ENCODE results near the gene AKAP13.
"Not testable (repeated sequence)": the region's sequence is repeated elsewhere in the genome, so short reads cannot be mapped to it uniquely, and the experiment has no call there.

AKAP13 gene

DNA sequence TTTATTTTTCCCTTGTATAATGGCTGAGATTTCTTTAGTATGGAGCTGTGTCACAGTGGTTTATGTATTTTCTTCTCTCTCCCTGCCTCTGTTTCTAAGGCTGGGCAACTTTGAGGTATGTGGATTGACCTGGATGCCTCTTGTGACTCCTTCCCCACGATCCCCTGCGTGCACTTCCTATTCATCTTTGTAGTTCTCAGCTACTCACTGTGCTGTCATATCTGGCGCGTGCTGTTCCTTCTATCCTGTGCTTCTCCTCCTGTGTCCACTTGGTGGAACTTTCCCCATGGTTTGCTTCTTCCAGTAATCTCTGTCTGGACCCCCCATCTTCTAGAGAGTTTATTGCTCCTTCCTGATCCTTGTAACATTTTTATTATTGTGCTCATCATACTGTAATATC is 97.3 kb downstream of the AKAP13 start:
- TF ChIP-seq, protein P1, sequence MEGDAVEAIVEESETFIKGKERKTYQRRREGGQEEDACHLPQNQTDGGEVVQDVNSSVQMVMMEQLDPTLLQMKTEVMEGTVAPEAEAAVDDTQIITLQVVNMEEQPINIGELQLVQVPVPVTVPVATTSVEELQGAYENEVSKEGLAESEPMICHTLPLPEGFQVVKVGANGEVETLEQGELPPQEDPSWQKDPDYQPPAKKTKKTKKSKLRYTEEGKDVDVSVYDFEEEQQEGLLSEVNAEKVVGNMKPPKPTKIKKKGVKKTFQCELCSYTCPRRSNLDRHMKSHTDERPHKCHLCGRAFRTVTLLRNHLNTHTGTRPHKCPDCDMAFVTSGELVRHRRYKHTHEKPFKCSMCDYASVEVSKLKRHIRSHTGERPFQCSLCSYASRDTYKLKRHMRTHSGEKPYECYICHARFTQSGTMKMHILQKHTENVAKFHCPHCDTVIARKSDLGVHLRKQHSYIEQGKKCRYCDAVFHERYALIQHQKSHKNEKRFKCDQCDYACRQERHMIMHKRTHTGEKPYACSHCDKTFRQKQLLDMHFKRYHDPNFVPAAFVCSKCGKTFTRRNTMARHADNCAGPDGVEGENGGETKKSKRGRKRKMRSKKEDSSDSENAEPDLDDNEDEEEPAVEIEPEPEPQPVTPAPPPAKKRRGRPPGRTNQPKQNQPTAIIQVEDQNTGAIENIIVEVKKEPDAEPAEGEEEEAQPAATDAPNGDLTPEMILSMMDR (IDR thresholded peaks at IDR 0.05; ENCODE audit: insufficient read depth, missing control alignments) = no peak
- DNase-seq (ENCODE audit: insufficient read length, low spot score) (no peak), FAIRE-seq (no peak)

DNA sequence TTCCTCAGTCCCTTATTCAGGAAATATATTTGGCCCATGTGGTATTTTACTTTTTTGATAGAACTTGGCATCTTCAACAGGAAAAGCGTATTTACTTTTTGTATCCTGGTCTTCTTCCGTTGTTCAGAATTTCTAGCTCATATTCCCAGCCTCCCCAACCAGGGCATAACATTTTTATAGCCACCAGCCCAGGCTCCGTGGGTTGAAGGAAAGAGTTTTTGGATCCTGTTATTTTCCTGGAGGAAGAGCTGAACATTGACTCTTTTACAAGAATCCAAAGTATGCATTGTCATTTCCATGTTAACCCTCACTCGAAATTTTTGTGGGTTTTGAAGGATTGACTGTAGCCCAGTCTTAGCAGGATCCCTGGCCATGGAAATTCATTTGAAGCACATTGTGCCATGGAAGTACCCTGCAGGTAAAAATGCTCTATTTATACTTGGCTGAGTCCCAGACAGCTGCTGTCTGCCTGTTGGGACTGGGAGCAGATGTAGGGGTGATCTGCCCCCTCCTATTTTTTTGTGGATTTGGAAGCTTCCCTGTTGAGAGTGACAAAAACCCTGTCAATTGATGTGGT is 98.8 kb downstream of the AKAP13 start:
- TF ChIP-seq, protein P1 (IDR thresholded peaks at IDR 0.05; ENCODE audit: insufficient read depth, missing control alignments) = no peak
- DNase-seq (ENCODE audit: insufficient read length, low spot score) (no peak), FAIRE-seq (no peak)

DNA sequence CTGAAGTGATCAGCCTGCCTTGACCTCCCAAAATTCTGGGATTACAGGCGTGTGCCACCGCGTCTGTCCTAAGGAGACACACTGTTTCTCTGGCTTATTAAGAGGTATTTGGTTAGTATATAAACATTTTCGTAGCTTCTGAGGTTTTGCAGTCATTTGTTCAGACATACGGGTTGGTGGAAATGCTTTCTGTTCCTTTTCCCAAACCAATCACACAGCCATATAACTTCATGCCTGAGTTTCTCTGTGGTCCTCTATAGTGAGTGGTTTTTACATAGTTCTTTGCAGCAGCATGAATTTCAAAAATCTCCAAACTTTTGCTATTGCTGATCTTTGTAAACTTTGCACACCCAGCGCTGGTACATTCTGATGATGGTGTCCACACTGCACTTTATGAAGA is 100.5 kb downstream of the AKAP13 start:
- TF ChIP-seq, protein P1 (IDR thresholded peaks at IDR 0.05; ENCODE audit: insufficient read depth, missing control alignments) = no peak
- no peak for DNase-seq (ENCODE audit: insufficient read length, low spot score)
- no peak for FAIRE-seq

DNA sequence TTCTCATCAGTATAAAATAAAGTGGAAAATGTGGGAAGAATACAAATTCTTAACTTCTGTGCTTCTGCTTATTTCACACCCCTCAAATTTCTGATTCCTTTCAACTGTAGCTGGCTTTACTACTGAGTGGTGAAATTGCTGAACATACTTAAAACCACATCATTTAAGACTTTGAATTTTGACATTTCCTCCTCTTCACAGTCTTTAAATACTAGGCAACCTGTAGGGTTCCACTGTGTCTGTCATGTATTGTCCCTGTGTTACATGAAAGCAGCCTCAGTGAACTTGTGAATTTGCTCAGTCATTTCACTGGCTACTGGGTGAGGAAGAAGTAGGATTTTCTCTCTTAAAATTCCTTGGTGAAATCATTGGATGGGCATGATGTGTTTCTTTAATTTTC is 101.1 kb downstream of the AKAP13 start:
- FAIRE-seq; DNase-seq (ENCODE audit: insufficient read length, low spot score): not testable (repeated sequence)

DNA sequence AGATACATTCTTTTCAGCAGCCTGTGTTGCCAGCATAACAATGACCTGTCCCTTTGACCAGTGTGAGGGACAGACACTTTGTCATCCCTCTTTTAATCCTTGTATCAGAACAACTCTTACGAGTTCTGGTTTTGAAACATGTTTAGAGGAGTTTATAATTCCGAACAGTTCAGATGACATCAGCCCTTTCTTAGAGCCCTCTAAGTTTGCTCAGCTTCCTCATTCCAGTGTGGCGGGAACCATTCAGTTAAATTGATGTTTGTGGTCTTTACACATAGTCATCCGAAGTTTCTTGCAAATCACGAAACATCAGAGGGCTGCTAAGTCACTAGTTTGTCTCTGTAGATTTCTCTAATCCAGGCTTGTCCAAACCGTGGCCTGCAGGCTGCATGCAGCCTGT is 102.5 kb downstream of the AKAP13 start:
- DNase-seq (ENCODE audit: insufficient read length, low spot score) (no peak), FAIRE-seq (no peak)
- TF ChIP-seq, protein P1 (IDR thresholded peaks at IDR 0.05; ENCODE audit: insufficient read depth, missing control alignments) = no peak

DNA sequence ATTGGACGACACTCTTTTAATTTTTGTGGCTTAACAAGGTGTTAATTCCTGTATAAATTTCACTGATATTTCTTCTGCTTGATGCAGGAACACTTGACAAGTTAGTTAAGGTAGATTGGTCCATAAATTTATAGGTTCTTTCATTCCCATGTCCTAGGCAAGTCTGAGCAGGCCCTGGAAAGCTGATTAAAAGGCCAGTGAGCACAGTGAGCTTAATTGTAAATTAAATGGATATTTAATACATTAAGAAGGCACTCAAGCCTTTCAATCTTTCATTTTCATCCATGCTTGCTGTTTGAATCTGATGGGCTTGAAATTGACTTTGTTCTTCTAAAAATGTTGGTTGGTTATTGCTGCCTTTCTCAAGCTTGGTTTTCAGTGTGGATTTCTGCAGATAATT is 103.6 kb downstream of the AKAP13 start:
- FAIRE-seq; DNase-seq (ENCODE audit: insufficient read length, low spot score): not testable (repeated sequence)

DNA sequence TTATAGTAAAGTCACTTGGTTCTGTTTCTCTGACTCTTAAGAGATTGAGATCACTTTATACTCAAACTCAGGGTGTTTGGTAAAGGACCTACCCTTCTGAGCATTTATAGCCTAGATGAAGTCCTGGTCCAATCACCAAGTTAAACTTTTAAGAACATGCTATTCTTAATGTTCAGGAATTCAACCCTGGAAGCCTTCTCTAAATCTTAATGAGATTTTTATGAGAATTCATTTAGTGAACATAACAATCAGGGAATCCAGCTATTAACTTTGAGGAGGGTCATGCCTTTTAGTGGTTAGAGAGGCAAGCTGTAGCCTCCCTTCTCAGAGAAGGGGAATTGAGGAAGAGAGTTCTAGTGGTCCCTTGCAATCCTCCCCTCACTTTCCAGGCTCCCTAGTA is 104.5 kb downstream of the AKAP13 start:
- not testable (repeated sequence) for FAIRE-seq

DNA sequence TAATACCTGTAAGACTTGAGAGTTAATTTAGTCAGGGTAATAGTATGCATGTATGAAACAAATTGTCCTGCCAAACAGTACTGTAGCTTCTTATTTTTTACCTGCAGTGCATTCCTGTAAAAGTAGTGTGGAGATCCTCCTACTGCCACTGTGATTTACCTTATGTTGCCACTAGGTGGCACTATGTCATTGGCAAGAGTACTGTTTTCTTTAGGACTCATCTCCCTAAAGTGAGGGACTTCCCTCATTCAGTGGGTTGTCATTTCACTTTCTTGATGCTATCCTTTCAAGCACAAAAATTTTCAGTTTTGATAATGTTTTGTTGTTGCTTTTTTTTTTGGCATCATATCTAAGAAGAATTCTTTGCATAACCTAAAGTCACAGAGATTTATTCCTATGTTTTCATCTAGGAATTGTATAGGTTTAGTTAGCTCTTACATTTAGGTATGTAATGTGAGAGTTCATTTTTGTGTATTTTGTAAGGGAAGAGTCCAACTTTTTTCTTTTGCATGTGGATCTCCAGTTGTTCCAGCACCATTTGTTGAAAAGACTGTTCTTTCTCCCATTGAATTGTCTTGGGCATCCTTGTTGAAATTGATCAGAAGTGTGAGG is 105.7 kb downstream of the AKAP13 start:
- TF ChIP-seq, protein P1 (IDR thresholded peaks at IDR 0.05; ENCODE audit: insufficient read depth, missing control alignments) = peak; percentile 82
- FAIRE-seq = peak; percentile 63
- peak; percentile 41 for DNase-seq (ENCODE audit: insufficient read length, low spot score)

More for the DNA sequence above, 104.5 kb downstream of the AKAP13 start:
- not testable (repeated sequence) for DNase-seq (ENCODE audit: insufficient read length, low spot score)

DNA sequence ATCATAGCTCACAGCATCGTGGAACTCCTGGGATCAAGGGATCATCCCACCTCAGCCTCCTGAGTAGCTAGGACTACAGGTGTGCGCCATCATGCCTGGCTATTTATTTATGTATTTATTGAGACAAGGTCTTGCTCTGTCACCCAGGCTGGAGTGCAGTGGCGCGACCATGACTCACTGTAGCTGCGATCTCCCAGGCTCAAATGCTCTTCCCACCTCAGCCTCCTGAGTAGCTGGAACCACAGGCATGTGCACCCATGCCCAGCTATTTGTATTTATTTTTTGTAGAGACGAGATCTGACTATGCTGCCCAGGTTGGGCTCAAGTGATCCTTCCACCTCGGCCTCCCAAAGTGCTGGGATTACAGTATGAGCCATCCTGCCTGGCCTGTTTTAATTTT is 107.4 kb downstream of the AKAP13 start:
- not testable (repeated sequence) for DNase-seq (ENCODE audit: insufficient read length, low spot score); FAIRE-seq

Data from D721Med (cell line).